CD4-positive, alpha-beta memory T cell (primary cell): ENCODE data around the gene GTF2H4. TPM values are rescaled to one million over a fixed set of nuclear protein-coding genes. Genes with fewer than 3 reads are reported as not detected.

Experiments used
- CTCF ChIA-PET: fragments of 350-600 bp; sonication (Branson Sonifier 250); formaldehyde crosslinking; loops from one replicate; lab custom pipeline; 2021; ENCODE audit warnings: inconsistent platforms; ENCODE audit not compliant: partially characterized antibody; lab: Charles Lee
- POLR2A ChIA-PET: fragments of 350-600 bp; sonication (Branson Sonifier 250); formaldehyde crosslinking; loops from one replicate; lab custom pipeline; 2021; ENCODE audit not compliant: partially characterized antibody; lab: Charles Lee
- DNase-seq, 5 donors: peaks; one replicate each; pipeline versions ENCODE4 v3.0.0 to v3.0.0-alpha.2; 2020 to 2022; ENCODE audit warnings: mixed read lengths in 1 of 5
- H3K27ac ChIP-seq: one replicate; pipeline ENCODE4 v1.7.0; 2013; ENCODE audit warnings: low read depth, low read length
- H3K27me3 ChIP-seq: 2 replicates; pipeline ENCODE4 v1.7.0; 2013; ENCODE audit warnings: mild to moderate bottlenecking, low read length, moderate library complexity; ENCODE audit not compliant: insufficient read depth
- H3K36me3 ChIP-seq: 2 replicates; pipeline ENCODE4 v1.7.0; 2013; ENCODE audit warnings: mild to moderate bottlenecking, low read length, moderate library complexity; ENCODE audit not compliant: insufficient read depth
- H3K4me1 ChIP-seq: 2 replicates; pipeline ENCODE4 v1.7.0; 2013; ENCODE audit warnings: mild to moderate bottlenecking, low read length, moderate library complexity; ENCODE audit not compliant: insufficient read depth
- H3K4me3 ChIP-seq, 2 donors: one replicate each; pipeline ENCODE4 v1.7.0; 2013; ENCODE audit warnings: low read length in 2 of 2, mild to moderate bottlenecking in 1 of 2
- H3K9me3 ChIP-seq, 2 donors: one replicate each; pipeline ENCODE4 v1.7.0; 2013; ENCODE audit warnings: low read length in 2 of 2, control low read depth in 1 of 2; ENCODE audit not compliant: control insufficient read depth in 1 of 2
- H3K27ac Mint-ChIP-seq, 7 donors: one replicate each; pipeline ENCODE4 v1.8.0; 2020 to 2021; ENCODE audit warnings: mixed read lengths in 7 of 7, mild to moderate bottlenecking in 6 of 7, inconsistent platforms in 3 of 7, moderate library complexity in 3 of 7
- H3K27me3 Mint-ChIP-seq, 2 donors: one replicate each; pipeline ENCODE4 v1.8.0; 2020 to 2021; ENCODE audit warnings: mixed read lengths in 2 of 2
- H3K36me3 Mint-ChIP-seq, 2 donors: one replicate each; pipeline ENCODE4 v1.8.0; 2020 to 2021; ENCODE audit warnings: mixed read lengths in 2 of 2, inconsistent platforms in 1 of 2, mild to moderate bottlenecking in 1 of 2
- H3K4me1 Mint-ChIP-seq, 4 donors: one replicate each; pipeline ENCODE4 v1.8.0; 2020 to 2021; ENCODE audit warnings: mixed read lengths in 4 of 4, mild to moderate bottlenecking in 1 of 4
- H3K4me3 Mint-ChIP-seq, 8 donors: one replicate each; pipeline ENCODE4 v1.8.0; 2020 to 2021; ENCODE audit warnings: mixed read lengths in 8 of 8, mild to moderate bottlenecking in 7 of 8, moderate library complexity in 6 of 8, inconsistent platforms in 3 of 8
- H3K9me3 Mint-ChIP-seq, 8 donors: one replicate each; pipeline ENCODE4 v1.8.0; 2020 to 2021; ENCODE audit warnings: mixed read lengths in 8 of 8, mild to moderate bottlenecking in 5 of 8, inconsistent platforms in 3 of 8, moderate library complexity in 1 of 8
- intact Hi-C: fragments of 100-400 bp; cut with micrococcal nuclease; formaldehyde crosslinking; loops from one replicate; pipeline ENCODE4 v1.15.1; 2023
- polyA plus RNA-seq, 2 donors: library from polyadenylated mRNA; unstranded; fragments of 300-500 nt; fragmentation: Illumina TruSeq; gene quantifications; one replicate each; pipeline ENCODE4 v1.2.3, GENCODE V29; 2021
- total RNA-seq, 2 experiments: library from RNA; stranded (reverse); gene quantifications; one replicate each; pipeline ENCODE4 v1.2.3, GENCODE V29; 2021

The GTF2H4 gene
- total and polyA plus RNA-seq, 4 experiments from 2014 or later: 3.7 to 39.7 (median 23.0) TPM

DNA sequence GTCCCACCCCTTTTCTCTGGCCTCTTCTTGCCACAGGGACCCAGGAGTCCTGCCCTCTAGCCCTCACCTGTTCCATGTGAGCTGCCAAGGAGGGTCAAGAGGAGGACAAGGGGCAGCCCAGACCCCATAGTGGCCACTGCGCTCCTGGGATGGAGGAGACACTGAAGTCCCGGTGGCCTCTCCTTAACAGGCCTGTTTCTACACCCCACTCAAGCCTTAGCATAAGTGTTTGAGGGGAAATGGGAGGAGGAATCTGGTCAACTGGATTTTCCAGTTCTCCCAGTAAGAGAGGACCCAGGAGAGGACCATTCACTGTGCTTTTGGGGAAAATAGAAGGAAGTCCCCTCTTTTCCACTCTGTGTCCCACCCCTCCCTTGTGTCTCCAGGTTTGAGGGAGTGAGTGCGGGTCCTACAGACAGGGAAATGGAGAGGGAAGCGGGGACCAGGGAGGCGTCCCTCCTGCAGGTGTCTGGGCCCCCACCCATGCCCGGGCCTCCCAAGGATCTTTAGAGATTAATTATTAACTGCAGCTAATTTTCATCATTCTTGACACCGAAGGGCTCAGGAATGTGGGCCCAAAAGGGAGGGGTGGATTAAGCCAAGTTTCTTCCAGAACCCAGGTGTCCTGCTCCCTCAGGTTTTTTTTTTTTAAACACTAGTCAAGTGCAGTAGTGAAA, 24.1 kb downstream of the GTF2H4 start, which contains the start of gene SFTA2:
TSS of gene SFTA2 (minus strand) at position 202 of the 677 bp plus-strand sequence. CDS start at position 128, 74 bp downstream.
- peaks cover 0 to 13% (median 4%) of the 10 kb centered on the region in 8 donors for H3K9me3 Mint-ChIP-seq
- no peak within 1 kb of the TSS for H3K4me3 Mint-ChIP-seq
- Histone ChIP-seq H3K4me1 (no peaks in the 10 kb centered on the region), H3K27me3 (no peaks in the 10 kb centered on the region), H3K9me3 (no peaks in the 10 kb centered on the region), H3K4me3 (no peak within 1 kb of the TSS), H3K36me3 (no peaks in the 10 kb centered on the region), H3K27ac (no peak within 1 kb of the TSS)
- POLR2A ChIA-PET: no interaction called here
- peak within 1 kb of the TSS in 3 of 7 donors; percentile 2 to 84 (median 4) for H3K27ac Mint-ChIP-seq
- H3K36me3 Mint-ChIP-seq: peaks cover 3 to 16% of the 10 kb centered on the region in 2 donors
- H3K27me3 Mint-ChIP-seq: no peaks in the 10 kb centered on the region
- DNase-seq: no peak
- CTCF ChIA-PET: no interaction called here
- intact Hi-C loops: no loop called here
- peaks cover 0 to 4% (median 1%) of the 10 kb centered on the region in 4 donors for H3K4me1 Mint-ChIP-seq

DNA sequence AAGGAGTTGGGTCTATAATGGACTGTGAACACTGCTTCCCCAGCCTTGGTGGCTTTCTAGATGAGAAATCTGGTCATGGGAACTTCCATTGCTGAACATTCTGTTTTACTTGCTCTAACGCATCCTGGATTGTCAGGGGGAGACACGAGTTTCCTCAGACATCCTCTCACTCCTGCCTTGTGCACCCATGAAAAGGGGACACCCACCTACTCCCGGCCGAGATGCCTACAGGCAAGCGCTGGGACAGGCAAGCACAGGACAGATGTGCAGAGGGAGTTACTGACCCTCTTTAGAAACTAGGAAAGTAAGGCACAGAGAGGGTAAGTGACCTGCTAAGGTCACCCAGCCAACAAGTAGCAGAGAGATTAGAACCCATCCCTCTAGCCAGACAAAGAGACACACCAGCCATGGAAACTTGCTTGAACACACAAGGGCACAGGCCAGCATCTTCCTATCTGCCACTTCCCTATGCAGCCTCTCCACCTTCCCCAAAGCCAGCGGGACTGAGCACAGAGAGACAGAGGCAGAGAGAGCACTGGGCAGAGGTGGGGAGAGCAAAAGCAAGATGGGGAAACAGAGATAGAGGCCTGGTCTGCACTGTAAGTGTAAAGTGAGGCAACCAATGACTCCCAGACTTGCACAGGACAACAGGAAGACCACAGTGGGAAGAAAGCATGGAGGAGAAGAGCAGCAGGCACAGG, 24.8 kb downstream of the GTF2H4 start:
- Mint-ChIP-seq H3K9me3 (peaks cover 0 to 13% (median 4%) of the 10 kb centered on the region in 8 donors), H3K4me3 (no peak overlapping the region), H3K27me3 (peaks cover 0 to 3% of the 10 kb centered on the region in 2 donors), H3K4me1 (peaks cover 0 to 4% (median 1%) of the 10 kb centered on the region in 4 donors), H3K27ac (peak overlapping the region in 1 of 7 donors; percentile 84), H3K36me3 (peaks cover 0 to 12% of the 10 kb centered on the region in 2 donors)
- no peaks in the 10 kb centered on the region for H3K4me1 ChIP-seq
- H3K27me3 ChIP-seq: no peaks in the 10 kb centered on the region
- ChIA-PET POLR2A (no interaction called here), CTCF (no interaction called here)
- DNase-seq: no peak
- intact Hi-C loops: no loop called here
- no peak overlapping the region for H3K4me3 ChIP-seq
- no peaks in the 10 kb centered on the region for H3K36me3 ChIP-seq
- H3K27ac ChIP-seq: no peak overlapping the region
- H3K9me3 ChIP-seq: no peaks in the 10 kb centered on the region

DNA sequence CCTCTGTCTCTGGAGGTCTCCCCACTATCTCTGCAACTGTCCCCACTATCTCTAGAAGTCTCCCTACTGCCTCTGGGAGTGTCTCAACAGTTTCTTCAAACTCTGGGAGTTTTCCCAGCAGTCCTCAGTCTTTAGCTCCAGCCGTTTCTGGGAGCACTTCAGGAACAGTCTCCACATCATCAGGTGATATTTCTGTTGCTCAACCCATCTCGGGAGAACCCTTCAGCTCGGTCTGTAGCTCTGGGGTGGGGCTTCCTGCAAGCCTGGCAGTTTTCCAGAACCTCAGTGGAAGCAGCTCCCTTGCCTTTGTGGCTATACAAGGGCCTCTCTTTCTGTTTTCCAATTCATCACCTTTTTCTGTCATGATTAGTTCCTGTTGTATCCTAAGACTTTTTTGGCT, 27.0 kb downstream of the GTF2H4 start:
- POLR2A ChIA-PET: no interaction called here
- H3K4me3 ChIP-seq: no peak overlapping the region
- intact Hi-C loops: no loop called here

DNA sequence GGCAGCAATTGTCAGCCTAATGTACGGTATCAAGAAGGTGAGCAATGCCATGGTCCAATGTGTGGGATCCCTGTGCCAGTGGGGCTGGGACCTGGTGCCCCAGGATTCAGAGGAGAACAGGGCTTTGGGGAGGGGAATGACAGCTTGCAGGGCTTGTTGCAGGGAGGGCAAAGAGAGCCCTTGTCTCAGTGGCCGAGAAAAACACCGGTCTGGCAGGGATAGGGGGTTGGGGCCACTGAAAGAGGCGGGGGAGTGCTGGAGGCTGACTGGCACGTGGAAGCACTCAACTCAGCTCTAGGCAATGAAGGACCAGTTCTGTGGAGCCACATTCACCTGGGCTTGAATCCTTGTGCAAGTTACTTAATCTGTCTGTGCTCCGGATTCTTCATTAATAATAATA, 29.3 kb downstream of the GTF2H4 start:
- Mint-ChIP-seq H3K4me3 (no peak overlapping the region), H3K4me1 (peaks cover 0 to 4% (median 1%) of the 10 kb centered on the region in 4 donors), H3K27me3 (peaks cover 11 to 29% of the 10 kb centered on the region in 2 donors), H3K36me3 (no peaks in the 10 kb centered on the region), H3K27ac (peak overlapping the region in 1 of 7 donors; percentile 65), H3K9me3 (no peaks in the 10 kb centered on the region)
- CTCF ChIA-PET: no interaction called here
- DNase-seq: no peak
- POLR2A ChIA-PET: no interaction called here
- intact Hi-C loops: no loop called here
- no peak overlapping the region for H3K4me3 ChIP-seq
- H3K4me1 ChIP-seq: no peaks in the 10 kb centered on the region
- no peaks in the 10 kb centered on the region for H3K9me3 ChIP-seq
- H3K27ac ChIP-seq: no peak overlapping the region
- peaks cover 5% of the 10 kb centered on the region for H3K27me3 ChIP-seq
- H3K36me3 ChIP-seq: no peaks in the 10 kb centered on the region

More for the DNA sequence above, 27.0 kb downstream of the GTF2H4 start:
- peaks cover 0 to 4% (median 1%) of the 10 kb centered on the region in 4 donors for H3K4me1 Mint-ChIP-seq
- H3K9me3 Mint-ChIP-seq: no peaks in the 10 kb centered on the region
- no peak overlapping the region for H3K27ac ChIP-seq
- no peaks in the 10 kb centered on the region for H3K36me3 Mint-ChIP-seq
- no peaks in the 10 kb centered on the region for H3K9me3 ChIP-seq
- no peaks in the 10 kb centered on the region for H3K4me1 ChIP-seq
- peaks cover 5 to 11% of the 10 kb centered on the region in 2 donors for H3K27me3 Mint-ChIP-seq
- DNase-seq: no peak
- no peak overlapping the region for H3K4me3 Mint-ChIP-seq
- CTCF ChIA-PET: no interaction called here
- peak overlapping the region in 2 of 7 donors; percentile 2 to 85 for H3K27ac Mint-ChIP-seq
- H3K27me3 ChIP-seq: no peaks in the 10 kb centered on the region
- H3K36me3 ChIP-seq: no peaks in the 10 kb centered on the region

DNA sequence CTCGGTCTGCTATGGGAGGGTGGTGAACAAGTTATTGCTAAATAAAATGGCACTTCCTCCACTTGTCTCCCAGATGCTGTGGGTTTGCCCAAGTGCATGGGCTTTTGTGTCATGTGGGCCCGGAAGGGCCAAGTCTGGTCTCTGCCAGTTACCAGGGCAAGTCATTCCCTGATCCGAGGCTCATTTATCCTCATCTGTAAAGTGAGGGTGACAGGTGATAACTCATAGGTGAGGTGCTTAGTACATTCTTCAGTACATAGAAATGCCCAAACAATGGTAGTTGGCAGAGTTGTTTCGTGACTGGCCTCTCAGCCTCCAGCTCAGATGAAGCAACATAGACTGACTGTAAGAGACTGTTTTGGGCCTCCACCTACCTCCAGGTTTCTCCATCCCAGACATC, 30.7 kb downstream of the GTF2H4 start:
- no peak overlapping the region for H3K27ac Mint-ChIP-seq
- no peak overlapping the region for H3K4me3 Mint-ChIP-seq
- Histone ChIP-seq H3K4me1 (no peaks in the 10 kb centered on the region), H3K36me3 (no peaks in the 10 kb centered on the region), H3K9me3 (no peaks in the 10 kb centered on the region), H3K4me3 (no peak overlapping the region), H3K27me3 (peaks cover 15% of the 10 kb centered on the region), H3K27ac (no peak overlapping the region)
- H3K27me3 Mint-ChIP-seq: peaks cover 21 to 40% of the 10 kb centered on the region in 2 donors
- ChIA-PET CTCF (no interaction called here), POLR2A (no interaction called here)
- H3K4me1 Mint-ChIP-seq: peaks cover 0 to 7% (median 1%) of the 10 kb centered on the region in 4 donors
- no peaks in the 10 kb centered on the region for H3K36me3 Mint-ChIP-seq
- no peaks in the 10 kb centered on the region for H3K9me3 Mint-ChIP-seq
- intact Hi-C loops: no loop called here
- no peak for DNase-seq

DNA sequence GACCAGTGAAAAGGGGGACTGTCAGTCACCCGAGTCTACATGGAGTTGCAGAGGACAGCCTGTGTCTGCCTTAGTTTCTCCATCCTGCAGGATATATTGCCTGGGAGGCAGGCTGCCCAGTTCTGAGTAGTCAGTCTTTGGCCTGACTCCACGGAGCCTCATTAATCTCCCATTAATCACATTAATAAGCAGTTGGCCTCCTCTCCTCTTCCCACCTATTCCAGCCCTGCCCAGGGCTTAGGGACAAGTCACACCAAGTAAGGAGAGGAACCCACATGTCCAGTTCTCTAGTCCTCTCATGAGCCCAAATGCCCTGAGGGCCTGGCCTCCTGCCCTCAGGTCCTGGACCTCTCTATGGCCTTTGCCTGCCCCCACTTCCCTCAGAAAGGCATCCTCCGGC, 31.5 kb downstream of the GTF2H4 start:
- intact Hi-C loops: no loop called here

DNA sequence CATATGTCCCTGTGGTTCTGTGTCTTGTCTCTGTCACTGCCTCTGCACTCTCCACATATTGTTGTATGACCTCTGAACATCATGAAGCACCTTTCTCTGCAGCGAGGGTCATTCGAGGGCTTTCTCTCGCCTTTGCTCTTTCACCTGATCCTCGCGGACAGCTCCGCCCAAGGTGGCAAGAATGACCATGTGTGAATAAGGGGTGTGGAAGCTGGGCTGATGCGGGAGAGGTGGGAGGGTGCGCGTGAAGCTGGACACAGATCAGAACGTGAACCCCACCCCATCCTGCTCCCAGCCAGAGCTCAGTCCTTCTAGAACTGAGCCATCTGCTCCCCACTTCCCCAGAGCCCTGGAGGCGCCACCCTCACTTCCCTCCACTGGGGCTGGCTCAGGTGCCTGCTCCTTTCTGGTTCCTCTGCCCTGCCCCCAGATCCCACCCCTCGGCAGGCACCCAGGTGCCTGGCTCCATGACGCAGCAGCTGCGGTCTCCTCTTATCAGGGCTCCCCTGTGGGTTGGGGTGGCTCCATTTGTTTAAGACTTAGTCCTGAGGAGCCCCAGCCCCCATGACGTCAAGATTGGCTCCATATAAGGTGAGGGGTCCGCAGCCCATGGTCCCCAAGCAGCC, 32.5 kb downstream of the GTF2H4 start, which contains the start of gene MUCL3:
TSS of gene MUCL3 (plus strand) at position 613 of the 626 bp plus-strand sequence. CDS start 27 bp downstream, outside the sequence.
- H3K27me3 Mint-ChIP-seq: peaks cover 29 to 51% of the 10 kb centered on the region in 2 donors
- Histone ChIP-seq H3K4me1 (no peaks in the 10 kb centered on the region), H3K27me3 (peaks cover 20% of the 10 kb centered on the region), H3K9me3 (no peaks in the 10 kb centered on the region), H3K4me3 (no peak within 1 kb of the TSS), H3K27ac (no peak within 1 kb of the TSS), H3K36me3 (no peaks in the 10 kb centered on the region)
- H3K4me1 Mint-ChIP-seq: peaks cover 0 to 4% (median 0%) of the 10 kb centered on the region in 4 donors
- no peak for DNase-seq
- H3K9me3 Mint-ChIP-seq: no peaks in the 10 kb centered on the region
- H3K27ac Mint-ChIP-seq: no peak within 1 kb of the TSS
- H3K36me3 Mint-ChIP-seq: no peaks in the 10 kb centered on the region
- ChIA-PET CTCF (no interaction called here), POLR2A (no interaction called here)
- intact Hi-C loops: no loop called here
- no peak within 1 kb of the TSS for H3K4me3 Mint-ChIP-seq

More for the DNA sequence above, 31.5 kb downstream of the GTF2H4 start:
- Histone ChIP-seq H3K36me3 (no peaks in the 10 kb centered on the region), H3K27me3 (peaks cover 15% of the 10 kb centered on the region), H3K9me3 (no peaks in the 10 kb centered on the region), H3K4me1 (no peaks in the 10 kb centered on the region), H3K27ac (no peak overlapping the region), H3K4me3 (no peak overlapping the region)
- no peaks in the 10 kb centered on the region for H3K9me3 Mint-ChIP-seq
- no peak overlapping the region for H3K4me3 Mint-ChIP-seq
- CTCF ChIA-PET: no interaction called here
- no peak for DNase-seq
- H3K27me3 Mint-ChIP-seq: peaks cover 24 to 42% of the 10 kb centered on the region in 2 donors
- POLR2A ChIA-PET: no interaction called here
- H3K27ac Mint-ChIP-seq: no peak overlapping the region
- H3K4me1 Mint-ChIP-seq: peaks cover 0 to 7% (median 1%) of the 10 kb centered on the region in 4 donors
- H3K36me3 Mint-ChIP-seq: no peaks in the 10 kb centered on the region
